MCF 10A (cell line): Measurements from ENCODE around the gene RBP3. TPM values are rescaled to one million over a fixed set of nuclear protein-coding genes. Genes with fewer than 3 reads are reported as not detected.

ENCODE experiments used
- BruUV-seq: library from RNA; stranded (reverse); fragments of 400-500 nt; replicated peaks from 2 replicates; lab custom pipeline; 2021; lab: Mats Ljungman, UMichigan
- CTCF ChIA-PET: fragments of 300-600 bp; sonication (Branson Sonifier 250); formaldehyde crosslinking; extraction: SDS; loops from one replicate; lab custom pipeline; 2021; ENCODE audit warnings: antibody characterized with exemption, inconsistent platforms; lab: Yijun Ruan, JAX
- POLR2A ChIA-PET: fragments of 300-600, 350-650 bp; sonication (Branson Sonifier 250); formaldehyde crosslinking; extraction: SDS; loops from one replicate; lab custom pipeline; 2020; ENCODE audit warnings: antibody characterized with exemption, inconsistent platforms; lab: Yijun Ruan, JAX
- DNase-seq: peaks from one replicate; pipeline ENCODE4 v3.0.0-alpha.2; 2018; ENCODE audit not compliant: unreplicated experiment
- H3K27ac Mint-ChIP-seq: one replicate; pipeline ENCODE4 v1.8.0; 2022; ENCODE audit warnings: mild to moderate bottlenecking, low read depth, mixed read lengths; ENCODE audit not compliant: unreplicated experiment
- H3K27me3 Mint-ChIP-seq: one replicate; pipeline ENCODE4 v1.8.0; 2022; ENCODE audit warnings: mixed read lengths; ENCODE audit not compliant: insufficient read depth, unreplicated experiment
- H3K36me3 Mint-ChIP-seq: one replicate; pipeline ENCODE4 v1.8.0; 2022; ENCODE audit warnings: mild to moderate bottlenecking, moderate library complexity, mixed read lengths; ENCODE audit not compliant: insufficient read depth, unreplicated experiment
- H3K4me1 Mint-ChIP-seq: one replicate; pipeline ENCODE4 v1.8.0; 2022; ENCODE audit warnings: mixed read lengths; ENCODE audit not compliant: insufficient read depth, unreplicated experiment
- H3K4me3 Mint-ChIP-seq: one replicate; pipeline ENCODE4 v1.8.0; 2022; ENCODE audit warnings: mild to moderate bottlenecking, moderate library complexity, mixed read lengths; ENCODE audit not compliant: unreplicated experiment
- H3K9me3 Mint-ChIP-seq: one replicate; pipeline ENCODE4 v1.8.0; 2022; ENCODE audit warnings: mixed read lengths; ENCODE audit not compliant: unreplicated experiment
- CTCF ChIP-seq: fragments of 200-600 bp; IDR thresholded peaks from one replicate; pipeline ENCODE4 v1.8.0; 2022; ENCODE audit warnings: antibody characterized with exemption, mild to moderate bottlenecking; ENCODE audit not compliant: unreplicated experiment
- intact Hi-C: fragments of 100-400 bp; cut with micrococcal nuclease; formaldehyde crosslinking; loops from 2 replicates; pipeline ENCODE4 v1.14.1; 2022
- total RNA-seq: library from RNA; stranded (reverse); gene quantifications from 2 replicates; pipeline ENCODE4 v1.2.3, GENCODE V29; 2022

RBP3 gene
- total RNA-seq, 1 experiment from 2014 or later = not detected

DNA sequence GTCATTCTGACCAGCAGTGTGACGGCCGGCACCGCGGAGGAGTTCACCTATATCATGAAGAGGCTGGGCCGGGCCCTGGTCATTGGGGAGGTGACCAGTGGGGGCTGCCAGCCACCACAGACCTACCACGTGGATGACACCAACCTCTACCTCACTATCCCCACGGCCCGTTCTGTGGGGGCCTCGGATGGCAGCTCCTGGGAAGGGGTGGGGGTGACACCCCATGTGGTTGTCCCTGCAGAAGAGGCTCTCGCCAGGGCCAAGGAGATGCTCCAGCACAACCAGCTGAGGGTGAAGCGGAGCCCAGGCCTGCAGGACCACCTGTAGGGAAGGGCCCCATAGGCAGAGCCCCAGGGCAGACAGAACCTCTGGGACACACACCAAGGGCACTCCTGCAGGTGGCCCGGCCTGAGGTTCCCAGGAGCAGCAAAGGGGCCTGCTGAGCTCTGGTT, 9.0 kb downstream of the RBP3 start:
- Mint-ChIP-seq H3K36me3 (no peaks in the 10 kb centered on the region), H3K9me3 (no peaks in the 10 kb centered on the region), H3K4me3 (no peak overlapping the region), H3K27me3 (no peaks in the 10 kb centered on the region), H3K27ac (no peak overlapping the region), H3K4me1 (no peaks in the 10 kb centered on the region)
- no peak for DNase-seq
- no TSS peak for BruUV-seq
- CTCF ChIA-PET = interaction anchor here (2.4 kb wide), 1 partner anchor 332 kb away, joined by 11 read pairs; no protein-coding TSS in a partner anchor
- POLR2A ChIA-PET = no interaction called here
- no peak for TF ChIP-seq CTCF
- intact Hi-C loops = no loop called here

DNA sequence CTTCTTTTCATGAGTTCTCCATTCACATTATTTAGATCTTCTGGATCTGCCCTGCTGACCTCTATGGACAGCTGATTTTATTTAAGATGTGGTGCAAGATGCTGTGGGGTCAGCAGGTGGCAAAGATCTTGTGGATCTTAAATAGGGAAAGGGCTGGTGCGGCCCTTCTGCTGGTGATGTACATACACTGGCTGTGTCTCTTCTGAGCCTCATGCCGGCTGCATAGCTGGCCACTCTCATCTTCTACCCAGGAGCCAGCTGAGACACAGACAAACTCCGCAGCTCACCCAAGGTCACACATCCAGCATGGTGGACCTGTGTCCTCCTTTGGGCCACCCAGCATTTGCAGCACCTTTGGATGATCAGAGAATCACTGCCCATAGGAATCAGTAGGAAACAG, 9.7 kb downstream of the RBP3 start:
- Mint-ChIP-seq H3K4me3 (no peak overlapping the region), H3K36me3 (no peaks in the 10 kb centered on the region), H3K27me3 (no peaks in the 10 kb centered on the region), H3K9me3 (no peaks in the 10 kb centered on the region), H3K4me1 (no peaks in the 10 kb centered on the region), H3K27ac (no peak overlapping the region)
- BruUV-seq = no TSS peak
- POLR2A ChIA-PET = no interaction called here
- intact Hi-C loops = no loop called here
- CTCF ChIA-PET = interaction anchor here (0.8 to 6.4 kb wide), 3 partner anchors 15 to 333 kb away, joined by 3 to 48 read pairs (median 11); no protein-coding TSS in a partner anchor
- no peak for DNase-seq
- TF ChIP-seq CTCF = no peak

DNA sequence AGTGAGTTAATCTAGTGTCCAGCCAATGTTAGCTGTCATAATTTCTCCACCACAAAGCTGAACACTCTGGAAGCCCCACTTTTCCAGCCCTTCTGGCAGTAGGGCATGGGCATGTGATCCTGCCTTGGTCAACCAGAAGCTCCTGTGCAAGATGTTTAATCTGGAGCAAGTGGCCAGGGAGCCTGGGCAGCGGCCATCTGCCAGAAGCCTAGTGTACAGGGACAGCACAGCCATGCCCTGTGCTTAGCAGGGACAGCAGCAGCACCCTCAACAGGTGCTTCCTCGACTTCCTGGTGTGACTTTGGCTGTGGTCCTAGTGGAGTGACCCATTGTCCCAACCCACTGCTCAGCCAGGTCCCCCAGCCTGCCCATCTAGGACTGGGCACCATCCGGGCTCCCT, 10.3 kb downstream of the RBP3 start:
- CTCF ChIA-PET = interaction anchor here (0.8 to 6.4 kb wide), 4 partner anchors 14 to 334 kb away, joined by 3 to 48 read pairs (median 8); no protein-coding TSS in a partner anchor
- no TSS peak for BruUV-seq
- Mint-ChIP-seq H3K9me3 (no peaks in the 10 kb centered on the region), H3K4me3 (no peak overlapping the region), H3K27ac (no peak overlapping the region), H3K27me3 (no peaks in the 10 kb centered on the region), H3K36me3 (no peaks in the 10 kb centered on the region), H3K4me1 (no peaks in the 10 kb centered on the region)
- POLR2A ChIA-PET = no interaction called here
- intact Hi-C loops = no loop called here
- TF ChIP-seq CTCF = no peak
- no peak for DNase-seq

- TF ChIP-seq CTCF = no peak
- H3K9me3 Mint-ChIP-seq = no peaks in the 10 kb centered on the region
- DNase-seq = no peak
- no peaks in the 10 kb centered on the region for H3K27me3 Mint-ChIP-seq
- no peaks in the 10 kb centered on the region for H3K4me1 Mint-ChIP-seq
- BruUV-seq = no TSS peak
- CTCF ChIA-PET = interaction anchor here (1.3 to 6.4 kb wide), 5 partner anchors 14 to 334 kb away, joined by 3 to 48 read pairs (median 11); no protein-coding TSS in a partner anchor
- no peak overlapping the region for H3K27ac Mint-ChIP-seq
- POLR2A ChIA-PET = no interaction called here
- no peak overlapping the region for H3K4me3 Mint-ChIP-seq
- no peaks in the 10 kb centered on the region for H3K36me3 Mint-ChIP-seq
- intact Hi-C loops = no loop called here
These were observed 10.9 kb downstream of the RBP3 start for GRCh38 chr10:47359101-47359500.
